Spleen (tissue), 11 donors: Measurements from ENCODE around the gene NDST3. TPM values are rescaled to one million over a fixed set of nuclear protein-coding genes. Genes with fewer than 3 reads are reported as not detected.

Source experiments
- DNase-seq: peaks from one replicate; pipeline ENCODE4 v3.0.0-alpha.2; 2020
- H3K27ac ChIP-seq, 8 donors: fragments of 200-600 bp; sonication (generic) in 7 of 8; 1 replicate in 4 of 8; 2 replicates in 4 of 8; pipeline versions ENCODE4 v1.5.0 to v1.8.0; 2016 to 2021; ENCODE audit warnings: inconsistent platforms in 4 of 8, mild to moderate bottlenecking in 4 of 8, moderate library complexity in 1 of 8
- H3K27me3 ChIP-seq, 7 donors: fragments of 200-600 bp; sonication (generic) in 6 of 7; replicated peaks in 1 of 7; 1 replicate in 4 of 7; 2 replicates in 3 of 7; pipeline versions ENCODE4 v1.5.0 to v1.8.0; 2016 to 2021; ENCODE audit warnings: inconsistent platforms in 3 of 7, mild to moderate bottlenecking in 1 of 7
- H3K36me3 ChIP-seq, 6 donors: fragments of 200-600 bp; sonication (generic) in 5 of 6; 1 replicate in 4 of 6; 2 replicates in 2 of 6; pipeline versions ENCODE4 v1.5.0 to v1.8.0; 2016 to 2021; ENCODE audit warnings: inconsistent platforms in 2 of 6
- H3K4me1 ChIP-seq, 6 donors: fragments of 200-600 bp; sonication (generic) in 5 of 6; 1 replicate in 3 of 6; 2 replicates in 3 of 6; pipeline versions ENCODE4 v1.5.0 to v1.8.0; 2016 to 2021; ENCODE audit warnings: inconsistent platforms in 3 of 6
- H3K4me3 ChIP-seq, 8 donors: fragments of 200-600 bp; sonication (generic) in 7 of 8; 1 replicate in 4 of 8; 2 replicates in 4 of 8; pipeline versions ENCODE4 v1.5.0 to v1.8.0; 2016 to 2021; ENCODE audit warnings: inconsistent platforms in 4 of 8, mild to moderate bottlenecking in 4 of 8, moderate library complexity in 2 of 8
- H3K9me3 ChIP-seq, 8 donors: fragments of 200-600 bp; sonication (generic) in 7 of 8; 1 replicate in 4 of 8; 2 replicates in 4 of 8; pipeline versions ENCODE4 v1.5.0 to v1.8.0; 2016 to 2021; ENCODE audit warnings: inconsistent platforms in 4 of 8
- POLR2A ChIP-seq, 3 donors: fragments of 450-650 bp; IDR thresholded peaks; one replicate each; pipeline ENCODE4 v1.5.1; 2017; ENCODE audit warnings: antibody characterized with exemption in 3 of 3, mild to moderate bottlenecking in 1 of 3
- POLR2AphosphoS5 ChIP-seq, 3 donors: sonication (generic); formaldehyde crosslinking; IDR thresholded peaks; one replicate each; pipeline ENCODE4 v1.5.1; 2017; ENCODE audit warnings: antibody characterized with exemption in 3 of 3
- WGBS, 5 donors: extraction: QIAGEN DNeasy Blood & Tissue Kit in 3 of 5; methylation state at CpG; one replicate each; pipeline versions ENCODE4 v1.1.5 to v1.1.7; 2013 to 2018; 5-methylcytosine and 5-hydroxymethylcytosine counted together
- intact Hi-C: fragments of 100-400 bp; cut with DNase I; formaldehyde crosslinking; loops from one replicate; pipeline ENCODE4 v1.15.0; 2023; ENCODE audit warnings: low total_unique reads
- polyA plus RNA-seq, 3 donors: library from polyadenylated mRNA; stranded (reverse); fragments of 200-250 nt; gene quantifications; one replicate each; pipeline ENCODE4 v1.2.1, GENCODE V29; 2013
- total RNA-seq, 7 donors: library from RNA; depleted of rRNA in 3 of 7; stranded (reverse); fragments of >200 nt in 3 of 7; fragmentation: NEBNext Ultra II Directional in 4 of 7; extraction: Animal tissue kit (Norgen Biotek cat#: 25700) in 4 of 7; gene quantifications; one replicate each; pipeline versions ENCODE4 v1.1.0 to v1.2.1, GENCODE V29; 2016 to 2021
- TF ChIP-seq, protein P1 (sequence below), 11 experiments: fragments of 200-600 bp in 7 of 11; fragments of 450-650 bp in 4 of 11; sonication (generic) in 4 of 11; IDR thresholded peaks in 8 of 11; conservative IDR thresholded peaks in 3 of 11; 1 replicate in 7 of 11; 2 replicates in 4 of 11; pipeline versions ENCODE4 v1.4.0 to v1.8.0; 2016 to 2021; ENCODE audit warnings: antibody characterized with exemption in 11 of 11, inconsistent platforms in 4 of 11, mild to moderate bottlenecking in 1 of 11
- donor health status: healthy with polysubstance abuse.
- donor health status: DM: no; HTN: no; CAD: no; lungs with moderate emphysema.
- donor health status: DM: no; HTN: no; CAD: no.
- donor health status: Bipolar disorder and iron deficiency.
- donor health status: healthy.
- donor health status: DM: no; HTN: no; CAD: no.
- donor health status: DM: yes; HTN: yes; CAD: no.

Gene NDST3
- total and polyA plus RNA-seq, 10 donors = 0.24 to 21.9 (median 5.7) TPM

- 55 to 72% (median 61%) methylated on average over 5 of the region's 5 CpGs for whole genome bisulfite sequencing, 5 donors
- DNase-seq = no peak
These were observed 86.0 kb downstream of the NDST3 start for GRCh38 chr4:118120120-118120760.

GRCh38 chr4:118124997-118125396 is 90.7 kb downstream of the NDST3 start:
- intact Hi-C loops = no loop called here
- no peak for TF ChIP-seq POLR2AphosphoS5 (IDR thresholded peaks at IDR 0.05)
- 73 to 95% (median 79%) methylated on average over 1 of the region's 1 CpG for WGBS, 5 donors

More at GRCh38 chr4:118120120-118120760, 86.0 kb downstream of the NDST3 start:
- no peaks in the 10 kb centered on the region for H3K27me3 ChIP-seq
- H3K4me3 ChIP-seq = no peak overlapping the region
- H3K9me3 ChIP-seq = no peaks in the 10 kb centered on the region
- TF ChIP-seq POLR2AphosphoS5 (IDR thresholded peaks at IDR 0.05) (no peak), POLR2A (IDR thresholded peaks at IDR 0.05) (no peak)
- TF ChIP-seq, protein P1, sequence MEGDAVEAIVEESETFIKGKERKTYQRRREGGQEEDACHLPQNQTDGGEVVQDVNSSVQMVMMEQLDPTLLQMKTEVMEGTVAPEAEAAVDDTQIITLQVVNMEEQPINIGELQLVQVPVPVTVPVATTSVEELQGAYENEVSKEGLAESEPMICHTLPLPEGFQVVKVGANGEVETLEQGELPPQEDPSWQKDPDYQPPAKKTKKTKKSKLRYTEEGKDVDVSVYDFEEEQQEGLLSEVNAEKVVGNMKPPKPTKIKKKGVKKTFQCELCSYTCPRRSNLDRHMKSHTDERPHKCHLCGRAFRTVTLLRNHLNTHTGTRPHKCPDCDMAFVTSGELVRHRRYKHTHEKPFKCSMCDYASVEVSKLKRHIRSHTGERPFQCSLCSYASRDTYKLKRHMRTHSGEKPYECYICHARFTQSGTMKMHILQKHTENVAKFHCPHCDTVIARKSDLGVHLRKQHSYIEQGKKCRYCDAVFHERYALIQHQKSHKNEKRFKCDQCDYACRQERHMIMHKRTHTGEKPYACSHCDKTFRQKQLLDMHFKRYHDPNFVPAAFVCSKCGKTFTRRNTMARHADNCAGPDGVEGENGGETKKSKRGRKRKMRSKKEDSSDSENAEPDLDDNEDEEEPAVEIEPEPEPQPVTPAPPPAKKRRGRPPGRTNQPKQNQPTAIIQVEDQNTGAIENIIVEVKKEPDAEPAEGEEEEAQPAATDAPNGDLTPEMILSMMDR (IDR thresholded peaks at IDR 0.05 in 8 of 11, conservative IDR thresholded peaks at IDR 0.05 in 3 of 11) = no peak
- intact Hi-C loops = no loop called here
- H3K36me3 ChIP-seq = no peaks in the 10 kb centered on the region
- H3K4me1 ChIP-seq = no peaks in the 10 kb centered on the region
- H3K27ac ChIP-seq = no peak overlapping the region

DNA sequence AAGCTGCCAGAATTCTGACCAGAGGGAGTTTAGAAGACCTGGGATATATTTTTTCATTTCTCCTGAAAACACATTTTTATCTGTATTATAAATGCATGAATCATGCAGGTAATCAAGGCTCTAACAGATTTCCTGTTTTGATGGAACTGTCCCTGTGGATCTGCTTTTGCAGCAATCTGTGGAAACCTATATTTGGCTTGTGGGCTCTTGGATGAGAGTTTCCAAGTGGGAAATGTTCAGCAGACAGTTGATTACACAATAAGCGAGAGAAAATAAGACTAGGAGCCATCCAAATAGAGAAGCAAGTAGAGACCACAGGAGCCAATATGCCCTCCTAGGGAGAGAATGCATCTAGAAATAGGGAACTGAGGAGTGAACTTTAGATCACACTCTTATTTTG is 105.0 kb downstream of the NDST3 start:
- no peaks in the 10 kb centered on the region for H3K4me1 ChIP-seq
- no peaks in the 10 kb centered on the region for H3K36me3 ChIP-seq
- H3K9me3 ChIP-seq = no peaks in the 10 kb centered on the region
- intact Hi-C loops = no loop called here
- TF ChIP-seq POLR2A (IDR thresholded peaks at IDR 0.05) = no peak
- TF ChIP-seq, protein P1 (IDR thresholded peaks at IDR 0.05 in 8 of 11, conservative IDR thresholded peaks at IDR 0.05 in 3 of 11) = no peak
- TF ChIP-seq POLR2AphosphoS5 (IDR thresholded peaks at IDR 0.05) = no peak
- H3K27ac ChIP-seq = no peak overlapping the region
- no peaks in the 10 kb centered on the region for H3K27me3 ChIP-seq
- H3K4me3 ChIP-seq = no peak overlapping the region
- WGBS, 5 donors = 58 to 89% (median 76%) methylated on average over 1 of the region's 1 CpG
- DNase-seq = no peak

More at GRCh38 chr4:118124997-118125396, 90.7 kb downstream of the NDST3 start:
- Histone ChIP-seq H3K27ac (no peak overlapping the region), H3K4me1 (no peaks in the 10 kb centered on the region), H3K9me3 (peaks cover 0 to 3% (median 0%) of the 10 kb centered on the region in 8 donors), H3K36me3 (no peaks in the 10 kb centered on the region), H3K27me3 (no peaks in the 10 kb centered on the region), H3K4me3 (no peak overlapping the region)
- no peak for DNase-seq

GRCh38 chr4:118141240-118141639 is 107.0 kb downstream of the NDST3 start:
- Histone ChIP-seq H3K4me1 (no peaks in the 10 kb centered on the region), H3K27ac (no peak overlapping the region), H3K9me3 (no peaks in the 10 kb centered on the region), H3K36me3 (no peaks in the 10 kb centered on the region), H3K4me3 (no peak overlapping the region), H3K27me3 (no peaks in the 10 kb centered on the region)
- intact Hi-C loops = no loop called here
- no peak for DNase-seq
- WGBS, 5 donors = 59 to 85% (median 80%) methylated on average over 3 to 4 of the region's 4 CpGs
- TF ChIP-seq POLR2A (IDR thresholded peaks at IDR 0.05) = no peak
- TF ChIP-seq POLR2AphosphoS5 (IDR thresholded peaks at IDR 0.05) = no peak
- TF ChIP-seq, protein P1 (IDR thresholded peaks at IDR 0.05 in 8 of 11, conservative IDR thresholded peaks at IDR 0.05 in 3 of 11) = no peak
